GM18499 (cell line): ENCODE results near the gene POLR2E.

Experiments used
- ATAC-seq: cut with Tn5 transposase; IDR thresholded peaks from one replicate; pipeline ENCODE4 v1.9.1; 2021; ENCODE audit warnings: moderate number of reproducible peaks; ENCODE audit not compliant: insufficient read depth, unreplicated experiment

Gene POLR2E

GRCh38 chr19:1039646-1040475 is 55.3 kb downstream of the POLR2E start, which contains the start of gene ABCA7:
Gene ABCA7, plus strand, starts transcription at chr19:1040107. Its CDS starts 1,255 bp downstream, at chr19:1041362.
- ATAC-seq, result no peak

GRCh38 chr19:1038978-1039645 is 56.1 kb downstream of the POLR2E start:
- ATAC-seq, result no peak

GRCh38 chr19:1037621-1038064 is 57.5 kb downstream of the POLR2E start:
- ATAC-seq, result no peak
